Epithelial cell of proximal tubule (primary cell): ENCODE results near the gene OTOR. TPM values are rescaled to one million over a fixed set of nuclear protein-coding genes. Genes with fewer than 3 reads are reported as not detected.
A peak's percentile ranks its signal among the peaks of the same experiment; 100 is the strongest.

Source experiments
- DNase-seq: peaks from one replicate; pipeline ENCODE4 v3.0.0-alpha.2; 2011; ENCODE audit warnings: low read depth
- H3K4me3 ChIP-seq: 2 replicates; pipeline ENCODE4 v1.5.1; 2011; ENCODE audit warnings: low read depth, mild to moderate bottlenecking, low read length
- total RNA-seq: library from RNA; depleted of rRNA; stranded (reverse); fragments of >200 nt; gene quantifications from 2 replicates; pipeline ENCODE4 v1.2.3, GENCODE V29; 2015
- TF ChIP-seq, protein P1 (sequence below): conservative IDR thresholded peaks from 2 replicates; pipeline ENCODE4 v1.5.1; 2012; ENCODE audit warnings: low read depth, mild to moderate bottlenecking, low read length

The OTOR gene
- total RNA-seq, 1 donor from 2014 or later = not detected

DNA sequence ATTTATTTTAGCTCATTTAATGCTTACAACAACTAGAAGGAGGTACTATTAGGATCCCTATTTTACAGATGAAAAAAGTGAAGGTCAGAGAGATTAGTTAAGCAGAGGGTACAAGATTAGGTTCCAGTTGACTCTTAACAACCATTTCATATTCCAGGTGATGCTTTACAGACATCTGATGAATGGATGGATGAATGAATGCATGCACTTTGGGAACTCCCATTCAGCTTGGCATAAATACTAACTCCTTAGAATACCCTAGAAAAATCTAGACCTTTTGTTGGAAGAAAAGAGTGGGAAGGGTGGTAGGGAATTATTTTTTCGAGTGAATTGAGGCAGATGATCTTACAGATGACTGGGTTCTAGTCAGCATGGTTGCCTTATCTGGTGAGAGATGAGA, 19.1 kb upstream of the OTOR start:
- TF ChIP-seq, protein P1, sequence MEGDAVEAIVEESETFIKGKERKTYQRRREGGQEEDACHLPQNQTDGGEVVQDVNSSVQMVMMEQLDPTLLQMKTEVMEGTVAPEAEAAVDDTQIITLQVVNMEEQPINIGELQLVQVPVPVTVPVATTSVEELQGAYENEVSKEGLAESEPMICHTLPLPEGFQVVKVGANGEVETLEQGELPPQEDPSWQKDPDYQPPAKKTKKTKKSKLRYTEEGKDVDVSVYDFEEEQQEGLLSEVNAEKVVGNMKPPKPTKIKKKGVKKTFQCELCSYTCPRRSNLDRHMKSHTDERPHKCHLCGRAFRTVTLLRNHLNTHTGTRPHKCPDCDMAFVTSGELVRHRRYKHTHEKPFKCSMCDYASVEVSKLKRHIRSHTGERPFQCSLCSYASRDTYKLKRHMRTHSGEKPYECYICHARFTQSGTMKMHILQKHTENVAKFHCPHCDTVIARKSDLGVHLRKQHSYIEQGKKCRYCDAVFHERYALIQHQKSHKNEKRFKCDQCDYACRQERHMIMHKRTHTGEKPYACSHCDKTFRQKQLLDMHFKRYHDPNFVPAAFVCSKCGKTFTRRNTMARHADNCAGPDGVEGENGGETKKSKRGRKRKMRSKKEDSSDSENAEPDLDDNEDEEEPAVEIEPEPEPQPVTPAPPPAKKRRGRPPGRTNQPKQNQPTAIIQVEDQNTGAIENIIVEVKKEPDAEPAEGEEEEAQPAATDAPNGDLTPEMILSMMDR = no peak
- H3K4me3 ChIP-seq = peak overlapping the region; percentile 98
- no peak for DNase-seq

GRCh38 chr20:16729565-16730460, 18.3 kb upstream of the OTOR start, which contains the start of gene SNRPB2:
Gene SNRPB2, plus strand, starts transcription at chr20:16730026. Its CDS starts 1,677 bp downstream, at chr20:16731703.
- DNase-seq = peak; percentile 66
- peak within 1 kb of the TSS; percentile 98 for H3K4me3 ChIP-seq
- TF ChIP-seq, protein P1 = no peak

DNA sequence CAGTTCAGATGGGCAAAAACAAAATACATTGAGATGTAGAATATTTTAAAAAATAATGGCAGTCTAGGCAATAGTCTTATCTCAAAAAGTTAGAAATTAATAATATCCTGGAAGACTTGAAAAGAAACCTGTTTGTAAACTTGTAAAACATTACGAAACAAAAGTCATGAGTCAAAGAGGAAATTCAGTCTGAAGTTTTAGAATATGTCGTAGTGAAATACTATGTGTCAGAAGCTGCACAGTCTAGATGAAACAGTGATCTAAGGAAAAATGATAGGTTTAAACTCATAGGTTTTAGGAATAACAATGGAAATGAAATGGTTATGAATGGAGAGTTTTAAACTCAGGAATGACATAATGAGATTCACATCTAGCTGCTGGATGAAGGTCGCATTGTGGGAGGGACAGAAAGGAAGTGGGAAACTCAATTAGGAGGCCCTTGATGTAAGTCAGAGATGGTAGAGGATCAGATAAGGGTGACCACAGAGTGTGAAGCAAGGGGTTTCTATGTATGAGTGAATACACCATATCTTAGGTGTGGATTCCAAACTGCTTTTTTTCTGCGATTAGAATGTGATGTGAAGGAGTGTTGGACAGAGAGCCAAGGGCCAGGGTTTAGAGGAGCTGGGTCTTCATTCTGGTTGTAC, 15.5 kb upstream of the OTOR start:
- DNase-seq = no peak

DNA sequence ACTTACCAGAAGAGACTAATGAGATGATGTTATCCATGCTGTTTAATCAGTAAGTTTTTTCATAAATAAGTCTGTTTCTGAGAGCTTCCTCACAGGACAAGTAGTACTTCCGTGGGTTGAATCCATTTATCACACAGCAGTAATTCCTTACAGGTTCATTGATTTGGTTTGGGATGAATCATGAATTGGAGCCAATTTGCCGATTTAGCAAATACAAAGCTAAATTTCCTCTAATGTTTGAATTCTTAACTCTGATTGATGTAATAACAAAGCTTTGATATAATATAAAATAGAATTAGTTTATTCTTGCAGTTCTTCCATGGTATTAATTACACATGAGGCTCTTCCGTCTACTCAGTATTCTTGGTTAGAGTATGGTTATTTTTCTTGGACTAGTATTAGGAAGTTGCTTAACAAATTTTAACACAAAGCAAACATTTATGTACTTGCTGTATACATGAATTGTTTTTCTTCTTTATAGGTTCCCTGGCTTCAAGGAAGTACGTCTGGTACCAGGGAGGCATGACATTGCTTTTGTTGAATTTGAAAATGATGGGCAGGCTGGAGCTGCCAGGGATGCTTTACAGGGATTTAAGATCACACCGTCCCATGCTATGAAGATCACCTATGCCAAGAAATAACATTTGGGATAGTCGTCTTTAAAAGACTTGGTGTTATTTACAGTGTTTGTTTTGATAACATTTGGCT, 7.6 kb upstream of the OTOR start:
- DNase-seq = no peak
- no peak overlapping the region for H3K4me3 ChIP-seq
- TF ChIP-seq, protein P1 = no peak

More for the DNA sequence above, 15.5 kb upstream of the OTOR start:
- no peak overlapping the region for H3K4me3 ChIP-seq
- TF ChIP-seq, protein P1 = no peak

GRCh38 chr20:16744178-16744807, 3.9 kb upstream of the OTOR start:
- TF ChIP-seq, protein P1 = no peak
- no peak for DNase-seq
- no peak overlapping the region for H3K4me3 ChIP-seq

- TF ChIP-seq, protein P1 = no peak
- no peak for DNase-seq
- no peak overlapping the region for H3K4me3 ChIP-seq
Measured at GRCh38 chr20:16745204-16745603, 3.0 kb upstream of the OTOR start.
